Measurements from ENCODE around the gene TBC1D19.

TBC1D19 gene

DNA sequence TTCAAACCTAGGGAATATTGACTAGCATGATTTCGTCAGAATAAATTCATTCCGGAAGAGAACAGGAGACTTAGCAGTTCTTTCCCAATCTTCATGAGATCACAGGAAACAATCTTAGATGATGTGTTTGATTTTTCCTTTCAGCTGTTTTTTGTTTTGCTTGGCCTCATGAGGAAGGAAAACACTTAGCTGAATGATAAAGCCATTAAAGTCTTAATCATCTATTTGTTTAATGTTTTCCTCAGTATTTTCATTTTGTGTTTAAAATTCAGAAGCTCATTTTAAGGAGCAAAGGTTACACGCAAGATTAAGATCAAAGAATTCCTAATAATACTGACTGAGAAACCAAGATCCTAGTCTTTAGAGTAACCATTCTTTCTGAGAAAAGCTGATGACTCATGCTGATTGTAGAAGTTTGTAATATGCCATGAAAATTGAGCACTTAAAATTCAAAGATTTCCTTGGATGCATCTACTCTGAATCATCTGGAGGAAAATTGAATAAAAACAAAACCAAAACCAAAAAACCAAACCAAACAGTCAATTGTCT is 15.4 kb upstream of the TBC1D19 start:
- no peak overlapping the region for H3K4me3 ChIP-seq (ENCODE audit: low read length)
- peaks cover 4% of the 10 kb centered on the region for H3K27me3 ChIP-seq (ENCODE audit: control insufficient read depth, low read length)
- no peaks in the 10 kb centered on the region for H3F3A ChIP-seq (ENCODE audit: control insufficient read depth, insufficient read depth)
- TF ChIP-seq EZH2phosphoT487 (IDR thresholded peaks at IDR 0.05; ENCODE audit: borderline replicate concordance, low read length), result no peak
- TF ChIP-seq, protein P1, sequence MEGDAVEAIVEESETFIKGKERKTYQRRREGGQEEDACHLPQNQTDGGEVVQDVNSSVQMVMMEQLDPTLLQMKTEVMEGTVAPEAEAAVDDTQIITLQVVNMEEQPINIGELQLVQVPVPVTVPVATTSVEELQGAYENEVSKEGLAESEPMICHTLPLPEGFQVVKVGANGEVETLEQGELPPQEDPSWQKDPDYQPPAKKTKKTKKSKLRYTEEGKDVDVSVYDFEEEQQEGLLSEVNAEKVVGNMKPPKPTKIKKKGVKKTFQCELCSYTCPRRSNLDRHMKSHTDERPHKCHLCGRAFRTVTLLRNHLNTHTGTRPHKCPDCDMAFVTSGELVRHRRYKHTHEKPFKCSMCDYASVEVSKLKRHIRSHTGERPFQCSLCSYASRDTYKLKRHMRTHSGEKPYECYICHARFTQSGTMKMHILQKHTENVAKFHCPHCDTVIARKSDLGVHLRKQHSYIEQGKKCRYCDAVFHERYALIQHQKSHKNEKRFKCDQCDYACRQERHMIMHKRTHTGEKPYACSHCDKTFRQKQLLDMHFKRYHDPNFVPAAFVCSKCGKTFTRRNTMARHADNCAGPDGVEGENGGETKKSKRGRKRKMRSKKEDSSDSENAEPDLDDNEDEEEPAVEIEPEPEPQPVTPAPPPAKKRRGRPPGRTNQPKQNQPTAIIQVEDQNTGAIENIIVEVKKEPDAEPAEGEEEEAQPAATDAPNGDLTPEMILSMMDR (IDR thresholded peaks at IDR 0.05; ENCODE audit: low read depth, low read length, poor library complexity, severe bottlenecking), result no peak
- no peak overlapping the region for H3K4me2 ChIP-seq (ENCODE audit: low read length)
- H3K27ac ChIP-seq (ENCODE audit: low read depth, low read length), result no peak overlapping the region
- H3K79me2 ChIP-seq (ENCODE audit: control insufficient read depth, low read length), result no peaks in the 10 kb centered on the region
- H3K4me1 ChIP-seq (ENCODE audit: control insufficient read depth, low read length), result no peaks in the 10 kb centered on the region
- no peaks in the 10 kb centered on the region for H4K20me1 ChIP-seq (ENCODE audit: control insufficient read depth, insufficient read depth, low read depth, low read length)
- H3K36me3 ChIP-seq (ENCODE audit: control insufficient read depth, low read length), result no peaks in the 10 kb centered on the region
- no peaks in the 10 kb centered on the region for H3K9me3 ChIP-seq (ENCODE audit: control insufficient read depth, insufficient read depth, low read length)
- no peaks in the 10 kb centered on the region for H3K9me2 ChIP-seq (replicated peaks; ENCODE audit: control insufficient read depth, low read length)

GRCh38 chr4:26570596-26570995 is 13.3 kb upstream of the TBC1D19 start:
- Histone ChIP-seq H3F3A (ENCODE audit: control insufficient read depth, insufficient read depth) (no peaks in the 10 kb centered on the region), H3K79me2 (ENCODE audit: control insufficient read depth, low read length) (no peaks in the 10 kb centered on the region), H3K4me1 (ENCODE audit: control insufficient read depth, low read length) (no peaks in the 10 kb centered on the region), H3K9me2 (replicated peaks; ENCODE audit: control insufficient read depth, low read length) (no peaks in the 10 kb centered on the region), H3K36me3 (ENCODE audit: control insufficient read depth, low read length) (no peaks in the 10 kb centered on the region), H3K9me3 (ENCODE audit: control insufficient read depth, insufficient read depth, low read length) (no peaks in the 10 kb centered on the region), H3K4me3 (ENCODE audit: low read length) (no peak overlapping the region), H3K4me2 (ENCODE audit: low read length) (no peak overlapping the region), H3K27ac (ENCODE audit: low read depth, low read length) (no peak overlapping the region), H3K27me3 (ENCODE audit: control insufficient read depth, low read length) (no peaks in the 10 kb centered on the region), H4K20me1 (ENCODE audit: control insufficient read depth, insufficient read depth, low read depth, low read length) (no peaks in the 10 kb centered on the region)
- TF ChIP-seq, protein P1 (IDR thresholded peaks at IDR 0.05; ENCODE audit: low read depth, low read length, poor library complexity, severe bottlenecking), result no peak
- no peak for TF ChIP-seq EZH2phosphoT487 (IDR thresholded peaks at IDR 0.05; ENCODE audit: borderline replicate concordance, low read length)

- Histone ChIP-seq H3K4me1 (ENCODE audit: control insufficient read depth, low read length) (no peaks in the 10 kb centered on the region), H3F3A (ENCODE audit: control insufficient read depth, insufficient read depth) (no peaks in the 10 kb centered on the region), H3K27me3 (ENCODE audit: control insufficient read depth, low read length) (peaks cover 3% of the 10 kb centered on the region; the same call in 1 of the 2 replicates), H3K9me3 (ENCODE audit: control insufficient read depth, insufficient read depth, low read length) (no peaks in the 10 kb centered on the region), H3K36me3 (ENCODE audit: control insufficient read depth, low read length) (no peaks in the 10 kb centered on the region), H3K4me3 (ENCODE audit: low read length) (no peak overlapping the region), H3K27ac (ENCODE audit: low read depth, low read length) (no peak overlapping the region), H4K20me1 (ENCODE audit: control insufficient read depth, insufficient read depth, low read depth, low read length) (no peaks in the 10 kb centered on the region), H3K4me2 (ENCODE audit: low read length) (no peak overlapping the region), H3K79me2 (ENCODE audit: control insufficient read depth, low read length) (no peaks in the 10 kb centered on the region), H3K9me2 (replicated peaks; ENCODE audit: control insufficient read depth, low read length) (no peaks in the 10 kb centered on the region)
- no peak for TF ChIP-seq EZH2phosphoT487 (IDR thresholded peaks at IDR 0.05; ENCODE audit: borderline replicate concordance, low read length)
- TF ChIP-seq, protein P1 (IDR thresholded peaks at IDR 0.05; ENCODE audit: low read depth, low read length, poor library complexity, severe bottlenecking), result no peak
These were observed 10.5 kb upstream of the TBC1D19 start for GRCh38 chr4:26573389-26573794.

All from DOHH2 (cell line).